ENCODE measurements around the gene VSIG2. TPM values are rescaled to one million over a fixed set of nuclear protein-coding genes. Genes with fewer than 3 reads are reported as not detected.

VSIG2 gene
- total RNA-seq, 1 experiment from 2014 or later = not detected

DNA sequence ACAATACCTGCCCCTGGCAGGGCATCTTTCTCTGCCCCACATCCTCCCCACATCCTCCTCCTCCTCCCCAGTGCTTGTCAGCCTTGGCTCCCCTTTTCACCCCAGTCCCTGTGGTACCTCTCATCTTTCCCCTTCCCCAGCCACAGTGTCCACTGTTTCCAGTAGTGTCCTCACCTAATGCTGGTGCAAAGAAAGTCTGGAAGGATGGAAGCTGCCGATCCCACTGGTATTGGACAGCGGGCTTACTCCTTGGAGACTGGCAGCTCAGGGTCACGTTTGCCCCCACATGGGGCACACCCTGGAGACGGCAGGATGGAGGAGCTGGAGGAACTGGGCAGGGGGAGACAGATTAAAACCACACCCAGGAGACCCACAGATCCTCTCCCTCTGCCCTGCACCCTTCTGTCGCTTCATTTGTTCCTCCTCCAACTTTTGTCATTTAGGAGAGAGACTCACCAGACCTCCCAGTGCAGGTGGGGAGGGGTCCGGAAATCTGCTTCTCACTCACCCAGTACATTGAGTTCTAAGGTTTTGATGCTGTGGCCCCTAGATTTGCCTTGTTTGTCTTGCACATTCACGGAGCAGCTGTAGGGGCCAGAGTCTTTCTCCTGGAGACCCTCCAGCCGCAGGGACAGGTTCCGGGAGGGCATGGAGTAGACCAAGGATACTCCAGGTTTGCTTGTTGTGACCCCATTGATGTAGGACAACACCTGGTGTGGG lies 4.1 kb upstream of the VSIG2 start:
- peaks cover 2% of the 10 kb centered on the region for H3K36me3 Mint-ChIP-seq (ENCODE audit: insufficient read depth, unreplicated experiment)
- intact Hi-C loops (cut with micrococcal nuclease; ENCODE audit: unreplicated experiment) = no loop called here
- CTCF ChIA-PET = interaction anchor here (0.6 to 1.7 kb wide), 3 partner anchors 10 to 42 kb away, joined by 4 to 8 read pairs (median 5); no protein-coding TSS in a partner anchor
- DNase-seq = no peak
- POLR2A ChIA-PET = no interaction called here
- Histone ChIP-seq H3K27me3 (replicated peaks; ENCODE audit: control insufficient read depth, insufficient read depth, low read length) (no peaks in the 10 kb centered on the region), H3K9me3 (no peaks in the 10 kb centered on the region), H3K4me1 (peaks cover 17% of the 10 kb centered on the region), H3K36me3 (ENCODE audit: control insufficient read depth, insufficient read depth, low read length) (no peaks in the 10 kb centered on the region), H3K4me3 (ENCODE audit: low read depth, low read length) (no peak overlapping the region)
- H3K4me3 Mint-ChIP-seq (ENCODE audit: unreplicated experiment) = no peak overlapping the region
- H3K27me3 Mint-ChIP-seq (ENCODE audit: insufficient read depth, unreplicated experiment) = no peaks in the 10 kb centered on the region
- no peak overlapping the region for H3K27ac Mint-ChIP-seq (ENCODE audit: unreplicated experiment)
- H3K4me1 Mint-ChIP-seq (ENCODE audit: low read depth, unreplicated experiment) = peaks cover 6% of the 10 kb centered on the region
- no peaks in the 10 kb centered on the region for H3K9me3 Mint-ChIP-seq (ENCODE audit: unreplicated experiment)
- TF ChIP-seq, protein P1, sequence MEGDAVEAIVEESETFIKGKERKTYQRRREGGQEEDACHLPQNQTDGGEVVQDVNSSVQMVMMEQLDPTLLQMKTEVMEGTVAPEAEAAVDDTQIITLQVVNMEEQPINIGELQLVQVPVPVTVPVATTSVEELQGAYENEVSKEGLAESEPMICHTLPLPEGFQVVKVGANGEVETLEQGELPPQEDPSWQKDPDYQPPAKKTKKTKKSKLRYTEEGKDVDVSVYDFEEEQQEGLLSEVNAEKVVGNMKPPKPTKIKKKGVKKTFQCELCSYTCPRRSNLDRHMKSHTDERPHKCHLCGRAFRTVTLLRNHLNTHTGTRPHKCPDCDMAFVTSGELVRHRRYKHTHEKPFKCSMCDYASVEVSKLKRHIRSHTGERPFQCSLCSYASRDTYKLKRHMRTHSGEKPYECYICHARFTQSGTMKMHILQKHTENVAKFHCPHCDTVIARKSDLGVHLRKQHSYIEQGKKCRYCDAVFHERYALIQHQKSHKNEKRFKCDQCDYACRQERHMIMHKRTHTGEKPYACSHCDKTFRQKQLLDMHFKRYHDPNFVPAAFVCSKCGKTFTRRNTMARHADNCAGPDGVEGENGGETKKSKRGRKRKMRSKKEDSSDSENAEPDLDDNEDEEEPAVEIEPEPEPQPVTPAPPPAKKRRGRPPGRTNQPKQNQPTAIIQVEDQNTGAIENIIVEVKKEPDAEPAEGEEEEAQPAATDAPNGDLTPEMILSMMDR (IDR thresholded peaks at IDR 0.05; ENCODE audit: insufficient read depth in 1 of 2, low read depth in 1 of 2, low read length in 1 of 2, severe bottlenecking in 1 of 2, unreplicated experiment in 1 of 2) = no peak
- BruUV-seq (replicated peaks) = no TSS peak

DNA sequence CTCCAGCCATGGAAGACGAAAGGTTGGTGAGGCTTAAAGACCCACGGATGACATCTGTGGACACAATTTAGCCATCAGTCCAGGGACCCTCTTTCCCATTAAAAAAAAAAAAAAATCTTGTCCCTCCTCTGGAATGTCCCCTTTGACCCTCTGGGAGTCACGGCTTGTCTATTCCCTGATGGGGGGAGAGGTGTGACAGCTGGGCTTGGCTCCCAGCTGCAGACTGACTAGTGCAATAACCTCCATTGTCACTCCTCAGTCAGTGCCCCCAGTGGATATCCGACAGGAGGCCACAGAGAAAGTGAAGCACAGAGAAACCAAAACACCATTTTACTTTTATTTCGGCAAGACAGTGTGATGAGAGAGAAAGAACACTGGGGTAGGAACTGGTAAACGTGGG lies 2.7 kb upstream of the VSIG2 start:
- Mint-ChIP-seq H3K27ac (ENCODE audit: unreplicated experiment) (no peak overlapping the region), H3K4me1 (ENCODE audit: low read depth, unreplicated experiment) (peaks cover 6% of the 10 kb centered on the region), H3K36me3 (ENCODE audit: insufficient read depth, unreplicated experiment) (no peaks in the 10 kb centered on the region), H3K27me3 (ENCODE audit: insufficient read depth, unreplicated experiment) (no peaks in the 10 kb centered on the region), H3K9me3 (ENCODE audit: unreplicated experiment) (no peaks in the 10 kb centered on the region), H3K4me3 (ENCODE audit: unreplicated experiment) (no peak overlapping the region)
- Histone ChIP-seq H3K9me3 (no peaks in the 10 kb centered on the region), H3K27me3 (replicated peaks; ENCODE audit: control insufficient read depth, insufficient read depth, low read length) (no peaks in the 10 kb centered on the region), H3K36me3 (ENCODE audit: control insufficient read depth, insufficient read depth, low read length) (no peaks in the 10 kb centered on the region), H3K4me3 (ENCODE audit: low read depth, low read length) (no peak overlapping the region), H3K4me1 (peaks cover 14% of the 10 kb centered on the region)
- BruUV-seq (replicated peaks) = no TSS peak
- intact Hi-C loops (cut with micrococcal nuclease; ENCODE audit: unreplicated experiment) = no loop called here
- ChIA-PET POLR2A (no interaction called here), CTCF (interaction anchor here (0.9 to 1.0 kb wide), 2 partner anchors 15 to 86 kb away, joined by 3 to 4 read pairs; partner anchors contain the start of gene NRGN)
- no peak for DNase-seq
- TF ChIP-seq, protein P1 (IDR thresholded peaks at IDR 0.05; ENCODE audit: insufficient read depth in 1 of 2, low read depth in 1 of 2, low read length in 1 of 2, severe bottlenecking in 1 of 2, unreplicated experiment in 1 of 2) = no peak

DNA sequence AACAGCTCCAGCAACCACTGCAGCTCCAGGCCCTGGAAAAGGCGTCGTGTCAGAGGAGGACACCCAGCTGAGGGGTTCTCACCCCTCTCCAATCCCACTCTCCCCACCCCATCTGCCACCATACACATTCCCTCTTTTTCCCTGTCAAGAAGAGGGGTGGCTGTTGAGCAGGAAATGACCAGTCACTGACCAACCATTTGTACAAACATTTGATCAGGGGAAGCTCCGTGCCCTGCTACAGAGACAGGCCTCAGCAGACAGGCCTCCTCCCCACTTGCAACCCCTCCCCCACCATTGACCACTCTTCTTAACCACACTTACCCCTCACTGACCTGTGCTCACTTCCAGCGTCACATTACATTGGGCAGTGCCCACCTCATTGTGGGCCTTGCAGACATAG lies 2.3 kb upstream of the VSIG2 start:
- DNase-seq = no peak
- BruUV-seq (replicated peaks) = no TSS peak
- Histone ChIP-seq H3K27me3 (replicated peaks; ENCODE audit: control insufficient read depth, insufficient read depth, low read length) (no peaks in the 10 kb centered on the region), H3K36me3 (ENCODE audit: control insufficient read depth, insufficient read depth, low read length) (no peaks in the 10 kb centered on the region), H3K4me3 (ENCODE audit: low read depth, low read length) (no peak overlapping the region), H3K9me3 (no peaks in the 10 kb centered on the region), H3K4me1 (peaks cover 12% of the 10 kb centered on the region)
- Mint-ChIP-seq H3K27me3 (ENCODE audit: insufficient read depth, unreplicated experiment) (no peaks in the 10 kb centered on the region), H3K9me3 (ENCODE audit: unreplicated experiment) (no peaks in the 10 kb centered on the region), H3K4me3 (ENCODE audit: unreplicated experiment) (no peak overlapping the region), H3K36me3 (ENCODE audit: insufficient read depth, unreplicated experiment) (no peaks in the 10 kb centered on the region), H3K4me1 (ENCODE audit: low read depth, unreplicated experiment) (peaks cover 8% of the 10 kb centered on the region), H3K27ac (ENCODE audit: unreplicated experiment) (no peak overlapping the region)
- ChIA-PET POLR2A (no interaction called here), CTCF (interaction anchor here (0.9 to 1.0 kb wide), 2 partner anchors 14 to 85 kb away, joined by 3 to 4 read pairs; partner anchors contain the start of gene NRGN)
- TF ChIP-seq, protein P1 (IDR thresholded peaks at IDR 0.05; ENCODE audit: insufficient read depth in 1 of 2, low read depth in 1 of 2, low read length in 1 of 2, severe bottlenecking in 1 of 2, unreplicated experiment in 1 of 2) = no peak
- intact Hi-C loops (cut with micrococcal nuclease; ENCODE audit: unreplicated experiment) = no loop called here
